Right ventricle myocardium inferior (tissue), 1 donor: ENCODE data around the gene PLEKHA7. TPM values are rescaled to one million over a fixed set of nuclear protein-coding genes. Genes with fewer than 3 reads are reported as not detected.

Experiments used
- ATAC-seq: fragments of 200-7000 bp; cut with Tn5 transposase; one replicate; pipeline ENCODE4 v1.9.1; 2020; ENCODE audit warnings: mild to moderate bottlenecking, moderate library complexity
- DNase-seq: peaks from one replicate; pipeline ENCODE4 v3.0.0; 2021; ENCODE audit errors: missing footprints
- intact Hi-C: fragments of 100-400 bp; cut with DNase I; formaldehyde crosslinking; loops from one replicate; pipeline ENCODE4 v1.11.0; 2022
- total RNA-seq: library from RNA; stranded (reverse); fragmentation: NEBNext Ultra II Directional; extraction: Animal tissue kit (Norgen Biotek cat#: 25700); gene quantifications from one replicate; pipeline ENCODE4 v1.2.1, GENCODE V29; 2021
- donor health status: DM: no; HTN: yes; CAD: no; lungs with severe emphysema.

Gene PLEKHA7
- total RNA-seq, 1 donor from 2014 or later: 18.3 TPM

DNA sequence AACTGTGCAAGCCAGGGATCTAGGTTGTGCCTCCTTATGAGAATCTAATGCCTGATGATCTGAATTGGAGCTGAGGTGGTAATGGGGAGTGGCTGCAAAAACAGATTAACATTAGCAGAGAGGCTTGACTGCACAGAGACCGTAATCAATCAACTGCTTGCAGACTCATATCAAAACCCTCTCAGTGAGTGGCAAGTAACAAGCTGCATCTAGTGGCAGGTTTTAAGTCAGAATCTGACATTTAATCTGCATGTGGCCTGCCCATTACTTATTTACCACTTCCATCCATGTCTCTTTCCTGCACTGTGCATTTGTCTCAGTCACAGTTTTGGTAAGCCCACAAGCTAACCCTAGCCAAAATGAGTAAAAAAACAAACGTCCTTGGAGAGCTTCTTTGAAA lies 264.5 kb downstream of the PLEKHA7 start:
- no peak for ATAC-seq
- intact Hi-C loops: no loop called here
- DNase-seq: no peak

GRCh38 chr11:16749092-16749491 lies 265.1 kb downstream of the PLEKHA7 start:
- ATAC-seq: no peak
- intact Hi-C loops: no loop called here
- DNase-seq: no peak

DNA sequence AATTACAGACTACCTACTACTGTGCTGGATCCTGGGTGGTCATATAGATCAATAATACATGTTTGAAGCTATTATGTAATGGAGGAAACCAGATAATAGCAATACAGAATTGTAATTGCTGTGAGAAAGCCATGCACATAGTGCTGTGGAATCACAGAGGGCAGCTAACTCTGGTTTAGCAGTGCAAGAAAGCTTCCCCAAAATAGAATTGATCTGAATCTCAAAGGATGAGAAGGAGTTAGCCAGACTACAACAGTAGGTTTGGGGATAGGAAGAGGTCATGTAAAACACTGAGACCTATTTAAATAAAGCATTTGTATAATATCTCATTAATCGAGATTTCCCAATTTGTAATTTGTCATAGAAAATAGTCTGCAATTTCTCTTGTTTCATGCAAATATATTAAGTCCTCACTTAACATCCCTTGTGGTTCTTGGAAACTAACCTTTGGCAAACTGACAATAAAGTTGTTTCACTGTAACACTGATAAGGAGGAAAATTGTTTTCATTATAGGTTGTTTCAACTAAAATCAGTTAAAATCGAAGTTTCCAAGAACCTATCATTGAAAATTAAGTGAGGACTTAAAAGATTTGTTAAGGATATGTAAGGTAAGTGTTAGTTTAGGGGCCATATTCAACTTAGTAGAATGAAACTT lies 268.1 kb downstream of the PLEKHA7 start:
- no peak for DNase-seq
- intact Hi-C loops: no loop called here
- no peak for ATAC-seq

- DNase-seq (no peak), ATAC-seq (no peak)
- intact Hi-C loops: no loop called here
Observed at GRCh38 chr11:16744128-16744725, 270.0 kb downstream of the PLEKHA7 start.

- DNase-seq (no peak), ATAC-seq (no peak)
- intact Hi-C loops: no loop called here
Observed at GRCh38 chr11:16743478-16743877, 270.7 kb downstream of the PLEKHA7 start.

- ATAC-seq: no peak
- intact Hi-C loops: no loop called here
- DNase-seq: no peak
Observed at GRCh38 chr11:16741473-16741872, 272.7 kb downstream of the PLEKHA7 start.

- DNase-seq: no peak
- no peak for ATAC-seq
- intact Hi-C loops: loop anchor here (5.0 to 10.0 kb wide), 3 partner anchors 754 to 1134 kb away; no protein-coding TSS in a partner anchor
Observed at GRCh38 chr11:16738947-16739815, 275.0 kb downstream of the PLEKHA7 start.

- ATAC-seq: peak; percentile 98
- intact Hi-C loops: loop anchor here (5.0 to 10.0 kb wide), 3 partner anchors 754 to 1134 kb away; no protein-coding TSS in a partner anchor
- peak; percentile 96 for DNase-seq
Observed at GRCh38 chr11:16738193-16738946, 275.8 kb downstream of the PLEKHA7 start, which contains the start of gene C11orf58. Gene C11orf58, plus strand, starts transcription at chr11:16738647. Its CDS starts 132 bp downstream, at chr11:16738779.

DNA sequence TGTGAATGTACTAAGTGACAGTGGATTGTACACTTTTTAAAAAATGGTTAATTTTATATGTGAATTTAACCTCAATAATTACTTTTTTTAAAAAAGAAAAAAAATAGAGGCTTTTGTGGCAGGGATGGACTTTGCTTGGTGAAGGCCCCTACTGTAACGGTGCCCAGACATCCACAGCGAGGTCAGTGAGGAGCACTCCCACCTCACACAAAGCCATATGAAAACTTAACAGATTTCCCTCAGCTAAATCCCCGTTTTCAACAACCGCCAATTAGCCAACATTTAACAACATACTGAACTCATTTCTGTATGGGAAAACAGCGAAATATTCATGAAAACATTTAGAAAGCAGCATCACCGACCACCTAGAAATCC lies 276.4 kb downstream of the PLEKHA7 start:
- DNase-seq (no peak), ATAC-seq (peak; percentile 3)
- intact Hi-C loops: loop anchor here (5.0 to 10.0 kb wide), 3 partner anchors 753 to 1133 kb away; no protein-coding TSS in a partner anchor

Other genes with a start within 250 kb of the PLEKHA7 start
- 811 TPM for gene RPS13, start 63.3 kb upstream of the PLEKHA7 start, total RNA-seq
- 29.9 TPM for gene PIK3C2A, start 193.6 kb upstream of the PLEKHA7 start, total RNA-seq